ENCODE measurements around the gene BCAS3.
"Not testable (repeated sequence)": the region's sequence is repeated elsewhere in the genome, so short reads cannot be mapped to it uniquely, and the experiment has no call there.

BCAS3 gene

DNA sequence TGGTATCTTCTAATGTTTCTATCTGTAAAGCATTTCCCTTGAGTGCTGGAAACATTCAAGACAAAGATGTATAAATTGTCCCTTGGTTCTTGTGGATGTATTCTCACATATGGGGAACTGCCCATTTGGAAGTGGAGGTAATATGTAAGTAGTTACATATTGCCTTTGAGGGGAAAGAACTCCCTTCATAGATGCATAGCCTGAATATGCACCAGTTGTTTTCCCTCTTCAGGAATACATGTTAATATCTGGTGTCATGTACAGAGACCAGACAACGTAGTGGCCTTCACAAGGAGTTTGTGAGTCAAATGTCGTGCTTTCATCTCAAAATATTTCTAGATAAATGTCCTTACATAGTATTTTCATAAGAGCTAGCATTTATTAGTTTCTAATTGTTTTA lies 213.5 kb downstream of the BCAS3 start:
- DNase-seq = no peak

DNA sequence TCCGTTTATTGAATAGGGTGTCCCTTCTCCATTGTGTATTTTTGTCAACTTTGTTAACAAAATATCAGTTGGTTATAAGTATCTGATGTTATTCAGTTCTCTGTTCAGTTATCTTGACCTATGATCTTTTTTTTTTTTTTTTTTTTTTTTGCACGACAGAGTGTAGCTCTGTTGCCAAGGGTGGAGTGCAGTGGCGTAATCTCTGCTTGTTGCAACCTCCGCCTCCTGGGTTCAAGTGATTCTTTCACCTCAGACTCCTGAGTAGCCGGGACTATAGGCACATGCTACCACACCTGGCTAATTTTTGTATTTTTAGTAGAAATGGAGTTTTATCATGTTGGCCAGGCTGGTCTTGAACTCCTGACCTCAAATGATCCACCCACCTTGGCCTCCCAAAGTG lies 215.8 kb downstream of the BCAS3 start:
- no peak for DNase-seq

DNA sequence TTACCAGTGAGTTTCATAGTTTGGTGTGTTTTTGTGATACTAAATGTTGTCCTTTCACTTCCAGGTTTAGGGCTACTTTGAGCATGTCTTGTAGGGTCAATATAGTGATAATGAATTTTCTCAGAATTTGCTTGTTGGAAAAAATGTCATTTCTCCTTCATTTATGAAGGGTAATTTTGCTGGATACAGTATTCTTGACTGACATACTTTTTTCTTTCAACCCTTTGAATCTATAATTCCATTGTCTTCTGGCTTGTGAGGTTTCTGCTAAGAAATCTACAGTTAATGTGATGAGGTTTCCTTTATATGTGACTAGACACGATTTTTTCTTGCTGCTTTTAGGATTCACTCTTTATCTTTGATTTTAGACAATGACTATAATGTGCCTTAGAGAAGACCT lies 219.3 kb downstream of the BCAS3 start:
- DNase-seq = peak; percentile 17

DNA sequence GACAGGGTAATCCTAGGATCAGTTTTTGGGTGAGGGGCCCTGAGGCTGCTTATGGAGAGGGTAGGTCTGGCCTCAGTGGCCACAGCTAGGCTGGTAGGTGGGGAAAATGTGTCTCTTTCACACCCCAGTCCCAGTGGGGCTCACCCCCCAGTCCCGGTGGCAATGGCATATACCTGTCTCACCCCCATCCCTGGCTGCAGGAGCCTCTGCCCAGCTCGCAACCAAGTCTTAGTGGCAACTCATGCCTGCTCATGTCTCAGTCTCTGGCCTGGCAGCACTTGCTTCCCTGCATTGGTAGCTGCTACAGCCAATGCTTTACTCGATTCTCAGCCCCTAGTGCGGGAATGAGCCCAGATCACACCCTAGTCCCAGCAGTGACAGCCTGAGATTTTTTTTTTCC lies 221.5 kb downstream of the BCAS3 start:
- DNase-seq = no peak

DNA sequence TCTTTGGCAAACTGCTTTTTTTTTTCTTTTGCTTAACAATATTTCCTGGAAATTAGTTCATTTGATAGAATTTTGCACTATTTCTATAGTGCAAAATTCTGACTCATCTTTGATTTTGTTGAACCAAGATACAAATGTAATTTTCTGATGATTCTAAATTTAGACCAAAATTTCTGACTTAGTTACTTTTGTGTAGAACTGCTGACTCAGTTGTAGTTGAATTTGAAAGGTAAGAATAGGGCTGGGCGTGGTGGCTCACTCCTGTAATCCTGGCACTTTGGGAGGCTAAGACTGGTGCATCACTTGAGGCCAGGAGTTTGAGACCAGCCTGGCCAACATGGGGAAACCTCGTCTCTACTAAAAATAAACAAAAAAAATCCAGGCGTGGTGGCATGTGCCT lies 223.0 kb downstream of the BCAS3 start:
- DNase-seq = no peak

DNA sequence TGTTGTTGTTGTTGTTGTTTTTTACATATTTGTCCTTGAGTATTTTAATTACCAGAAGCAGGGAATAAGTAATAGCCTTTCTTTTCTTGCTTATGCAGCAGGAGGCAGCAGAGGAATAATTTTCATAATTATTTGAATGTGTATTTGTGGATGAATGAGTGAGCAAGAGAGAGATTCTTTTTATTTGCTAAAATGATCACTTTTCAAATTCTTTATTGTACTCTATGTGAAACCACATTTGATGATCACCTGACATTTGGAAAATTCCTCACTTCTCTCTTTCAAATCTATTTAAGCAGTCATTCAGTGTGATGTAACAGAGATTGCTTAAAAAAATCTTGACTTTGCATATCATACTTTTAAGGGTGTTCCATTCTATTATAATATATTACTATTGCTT lies 223.6 kb downstream of the BCAS3 start:
- DNase-seq = no peak

DNA sequence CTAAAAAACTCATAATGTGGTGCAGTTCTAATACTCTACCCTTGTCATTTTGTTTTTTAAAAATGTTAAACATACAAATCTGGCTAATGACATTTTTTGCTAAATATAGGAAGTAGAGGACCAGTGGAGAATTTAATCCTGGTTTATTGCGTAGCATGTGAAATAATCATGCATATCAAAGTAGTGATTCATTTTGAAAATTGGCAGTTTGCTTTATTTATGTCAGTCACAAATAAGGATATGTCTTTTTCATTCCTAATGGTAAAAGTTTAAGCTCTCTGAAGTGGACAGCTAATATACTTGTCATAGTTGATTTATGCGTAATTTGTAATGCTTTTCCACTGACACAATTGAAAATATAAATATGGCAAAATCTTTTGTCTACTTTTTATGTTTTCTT lies 224.2 kb downstream of the BCAS3 start:
- no peak for DNase-seq

DNA sequence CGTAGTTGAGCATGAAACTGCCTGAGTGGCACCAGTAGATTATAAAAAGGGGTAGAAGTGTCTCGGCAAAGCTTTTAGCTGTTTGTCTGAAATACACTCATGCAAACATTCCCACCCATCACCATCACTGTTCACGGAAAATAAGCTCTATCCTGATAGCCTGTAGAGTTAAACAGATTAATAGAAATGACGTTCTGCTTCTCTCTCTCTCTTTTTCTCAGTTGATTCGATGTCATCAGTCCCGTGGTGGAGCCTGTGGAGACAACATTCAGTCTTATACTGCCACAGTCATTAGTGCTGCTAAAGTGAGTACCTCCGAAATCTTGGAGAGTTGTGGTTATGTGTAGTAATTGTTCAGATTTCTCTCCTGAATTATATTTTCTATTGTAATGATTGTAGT lies 224.7 kb downstream of the BCAS3 start:
- DNase-seq = peak; percentile 69

DNA sequence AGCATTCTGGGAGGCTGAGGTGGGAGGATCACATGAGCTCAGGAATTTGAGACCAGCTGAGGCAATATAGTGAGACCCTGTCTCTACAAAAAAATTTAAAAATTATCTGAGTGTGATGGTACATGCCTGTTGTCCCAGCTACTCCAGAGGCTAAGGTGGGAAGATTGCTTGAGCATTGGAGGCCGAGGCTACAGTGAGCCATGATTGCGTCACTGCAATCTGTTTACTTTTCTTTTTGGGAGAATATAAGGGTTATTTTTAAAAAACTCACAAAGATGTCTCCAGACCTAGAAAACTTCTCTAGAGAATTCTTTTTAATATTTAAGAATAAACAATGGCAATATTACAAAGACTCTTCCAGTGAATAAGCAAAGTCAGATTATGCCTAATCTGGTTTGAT lies 226.9 kb downstream of the BCAS3 start:
- no peak for DNase-seq

DNA sequence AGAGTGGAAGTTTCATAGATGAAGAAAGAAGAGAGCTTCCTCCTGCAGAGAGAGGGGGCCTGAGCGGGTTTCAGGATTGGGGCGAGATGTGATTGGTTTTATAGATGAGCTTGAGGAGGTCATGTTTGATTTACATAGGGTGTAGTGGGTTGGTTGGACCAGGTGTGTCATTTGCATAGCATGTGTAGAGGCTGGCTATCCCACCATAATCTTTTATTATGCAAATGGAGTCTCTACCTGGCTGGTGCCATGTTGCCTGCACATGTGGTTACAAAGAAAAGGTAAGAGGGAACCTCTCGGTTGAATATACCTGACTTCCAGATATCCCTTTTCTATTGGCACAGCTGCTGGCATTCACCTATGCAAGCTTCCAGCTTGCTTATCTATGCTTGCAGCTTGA lies 228.1 kb downstream of the BCAS3 start:
- no peak for DNase-seq

DNA sequence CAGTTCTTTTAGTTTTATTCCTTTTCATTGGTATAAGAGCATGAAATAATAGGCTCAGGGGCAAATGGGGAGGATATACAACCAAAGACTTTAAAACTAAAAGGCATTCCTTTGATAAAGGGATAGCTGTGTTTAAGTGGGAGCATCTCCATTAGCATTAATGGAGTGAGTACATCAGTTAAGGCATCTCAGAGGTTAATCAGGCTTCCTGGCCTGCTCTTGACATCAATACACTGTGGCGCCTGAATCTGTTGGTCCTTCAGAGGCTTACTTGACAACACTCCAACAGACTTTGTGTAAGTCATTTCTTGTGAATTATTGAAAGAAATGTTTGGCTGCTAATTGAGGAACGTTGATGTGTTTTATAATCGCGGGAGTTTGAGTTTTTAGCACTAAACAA lies 230.7 kb downstream of the BCAS3 start:
- DNase-seq = peak; percentile 57

DNA sequence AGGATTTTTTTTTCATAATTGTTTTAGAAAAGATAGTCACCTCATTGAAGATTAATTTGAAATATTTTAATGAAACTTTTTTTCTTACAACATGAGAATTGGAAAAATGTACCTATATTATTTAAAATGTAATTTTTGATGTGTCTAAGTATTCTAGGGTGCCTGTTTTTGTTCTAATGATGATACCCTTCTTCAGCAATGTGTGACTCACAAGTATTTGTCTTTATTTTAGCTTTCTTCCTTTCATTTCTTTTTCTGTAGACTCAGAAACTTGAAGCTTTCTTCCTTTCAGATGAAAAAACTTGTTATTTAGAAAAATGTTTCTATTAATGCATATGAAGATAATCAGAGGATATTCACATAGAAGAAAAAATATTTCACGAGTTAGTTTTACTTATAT lies 231.8 kb downstream of the BCAS3 start:
- no peak for DNase-seq

DNA sequence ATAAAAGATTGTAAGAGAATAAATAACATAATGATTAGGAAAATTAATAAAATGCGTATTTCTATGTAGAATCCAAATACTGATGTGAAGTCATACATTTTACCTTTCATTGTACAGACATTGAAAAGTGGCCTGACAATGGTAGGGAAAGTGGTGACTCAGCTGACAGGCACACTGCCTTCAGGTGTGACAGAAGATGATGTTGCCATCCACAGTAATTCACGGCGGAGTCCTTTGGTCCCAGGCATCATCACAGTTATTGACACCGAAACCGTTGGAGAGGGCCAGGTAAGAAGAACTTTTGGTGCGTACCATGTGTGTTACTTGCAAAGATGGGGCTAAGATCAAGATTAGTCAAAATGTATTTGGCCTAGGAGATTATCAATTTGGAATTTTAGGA lies 232.8 kb downstream of the BCAS3 start:
- DNase-seq = no peak

DNA sequence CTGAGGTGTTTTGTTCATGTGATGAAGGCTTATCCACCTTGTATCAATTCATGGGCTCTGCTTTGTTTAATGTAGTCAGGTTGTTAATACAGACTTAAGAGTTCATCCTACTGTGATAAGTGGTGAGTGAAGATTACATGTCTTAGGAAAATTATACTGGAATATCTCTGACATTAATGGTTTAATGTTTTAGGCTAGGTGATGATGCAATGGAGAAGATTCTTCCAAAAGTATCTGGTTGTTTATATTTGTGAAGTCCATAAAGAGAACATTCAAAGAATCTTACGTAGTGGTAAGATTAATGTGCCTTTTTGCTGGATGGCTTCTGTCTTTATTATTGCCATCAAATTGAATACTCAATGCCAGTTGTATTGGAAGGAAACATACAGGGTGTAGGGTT lies 236.4 kb downstream of the BCAS3 start:
- DNase-seq = no peak

DNA sequence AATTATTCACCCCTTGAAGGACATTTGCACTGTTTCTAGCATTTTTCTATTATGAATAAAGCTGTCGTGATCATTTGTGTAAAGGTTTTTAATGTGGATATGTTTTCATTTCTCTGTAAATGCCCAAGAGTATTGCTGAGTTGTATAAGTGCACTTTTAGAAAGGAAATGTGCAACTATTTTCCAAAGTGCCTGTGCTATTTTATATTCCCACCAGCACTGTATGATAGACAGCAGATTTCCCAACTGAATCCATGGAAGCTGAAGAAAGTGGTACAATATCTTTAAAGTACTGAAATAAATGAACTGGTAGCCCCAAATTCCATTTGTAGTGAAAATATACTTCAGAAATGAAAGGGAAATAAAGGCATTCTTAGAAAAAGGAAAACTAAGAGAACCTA lies 238.4 kb downstream of the BCAS3 start:
- no peak for DNase-seq

DNA sequence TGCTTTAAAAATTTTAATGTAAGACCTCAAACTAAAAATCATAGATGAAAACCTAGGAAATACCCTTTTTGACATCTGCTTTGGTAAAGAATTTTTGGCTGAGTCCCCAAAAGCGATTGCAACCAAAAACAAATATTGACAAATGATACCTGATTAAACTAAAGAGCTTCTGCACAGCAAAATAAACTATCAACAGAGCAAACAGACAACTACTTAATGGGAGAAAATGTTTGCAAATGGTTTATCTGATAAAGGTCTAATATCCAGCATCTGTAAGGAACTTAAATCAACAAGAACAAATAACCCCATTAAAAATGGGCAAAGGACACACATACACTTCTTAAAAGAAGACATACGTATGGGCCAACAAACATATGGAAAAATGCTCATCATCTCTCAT lies 242.5 kb downstream of the BCAS3 start:
- no peak for DNase-seq

DNA sequence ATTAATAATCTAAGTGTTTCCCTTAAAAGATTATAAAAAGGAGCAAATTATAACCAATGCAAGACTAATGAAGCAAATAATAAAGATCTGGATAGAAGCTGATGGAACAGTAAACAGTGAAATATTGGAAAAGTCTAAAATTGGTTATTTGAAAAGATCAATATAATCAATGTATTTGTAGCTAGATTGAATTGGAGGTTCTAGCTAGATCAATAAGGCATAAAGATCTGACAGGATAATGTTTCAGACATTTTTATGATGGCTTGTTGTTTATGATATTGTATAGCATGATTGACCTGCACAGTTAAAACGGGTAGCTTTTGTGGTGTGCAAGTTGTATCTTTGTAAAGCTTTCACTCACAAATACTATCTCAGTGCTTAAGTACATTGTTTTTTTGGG lies 245.3 kb downstream of the BCAS3 start:
- DNase-seq = no peak

DNA sequence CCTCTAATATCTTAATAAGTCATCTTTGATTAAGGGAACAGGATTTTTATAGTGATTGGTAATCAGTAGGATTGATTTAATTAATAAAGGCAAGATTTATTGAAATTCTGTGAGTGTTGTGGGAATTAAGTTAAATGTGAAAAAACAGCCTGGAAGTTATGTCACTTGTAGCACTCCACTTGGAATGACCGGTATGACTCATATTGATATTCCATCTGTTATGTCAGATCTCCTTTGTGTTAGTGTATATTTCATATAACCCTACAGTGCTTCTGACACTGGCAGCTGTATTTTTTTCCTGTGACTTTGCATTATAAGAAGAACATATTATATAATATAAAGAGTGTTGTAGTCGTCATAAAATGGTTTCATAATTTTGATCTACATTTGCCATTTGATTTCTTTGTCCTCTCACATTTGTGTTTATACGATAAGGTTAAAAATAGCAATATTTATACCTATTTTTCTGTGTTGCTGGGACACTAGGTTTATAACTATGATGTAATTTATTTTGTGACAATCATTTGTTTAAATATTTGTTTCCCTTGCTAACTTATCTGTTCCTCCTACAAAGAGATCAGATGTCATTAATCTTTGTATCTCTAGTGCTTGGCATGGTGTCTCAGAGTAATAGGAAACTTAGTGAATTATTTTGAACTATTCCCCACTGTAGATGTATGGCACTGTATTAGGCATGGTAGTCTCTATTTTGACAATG lies 249.0 kb downstream of the BCAS3 start:
- no peak for DNase-seq

DNA sequence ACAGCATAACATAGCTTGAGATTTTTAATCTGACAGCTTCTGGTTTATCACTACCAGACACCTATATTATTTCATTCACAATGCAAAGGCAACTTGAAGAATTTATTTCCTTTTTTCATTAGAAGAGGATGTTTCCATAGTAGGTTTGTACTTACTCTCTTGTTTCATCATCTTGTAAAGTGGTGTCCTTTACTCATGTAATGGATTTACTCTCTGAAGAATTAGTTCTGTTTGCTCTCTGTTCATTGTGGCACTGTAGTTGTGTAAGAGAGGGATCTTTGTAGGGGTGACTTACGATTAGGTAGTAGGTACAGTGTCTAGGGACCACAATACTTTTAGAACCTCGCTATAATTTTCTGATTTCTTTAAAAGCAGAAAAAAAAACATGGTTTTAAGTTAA lies 256.1 kb downstream of the BCAS3 start:
- no peak for DNase-seq

DNA sequence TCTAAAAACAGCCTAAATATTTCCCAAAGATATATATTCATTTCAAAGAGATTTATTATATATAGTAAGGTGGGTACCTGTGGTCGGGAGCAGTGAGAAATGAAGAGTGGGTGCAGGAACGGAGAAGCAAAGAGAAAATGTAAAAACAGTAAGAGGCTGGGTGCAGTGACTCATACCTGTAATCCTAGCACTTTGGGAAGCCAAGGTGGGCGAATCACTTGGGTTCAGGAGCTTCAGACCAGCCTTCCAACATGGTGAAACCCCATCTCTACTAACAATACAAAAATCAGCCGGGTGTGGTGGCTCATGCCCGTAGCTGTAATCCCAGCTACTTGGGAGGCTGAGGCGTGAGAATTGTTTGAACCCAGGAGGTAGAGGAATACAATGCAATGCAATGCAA lies 257.1 kb downstream of the BCAS3 start:
- DNase-seq = no peak

DNA sequence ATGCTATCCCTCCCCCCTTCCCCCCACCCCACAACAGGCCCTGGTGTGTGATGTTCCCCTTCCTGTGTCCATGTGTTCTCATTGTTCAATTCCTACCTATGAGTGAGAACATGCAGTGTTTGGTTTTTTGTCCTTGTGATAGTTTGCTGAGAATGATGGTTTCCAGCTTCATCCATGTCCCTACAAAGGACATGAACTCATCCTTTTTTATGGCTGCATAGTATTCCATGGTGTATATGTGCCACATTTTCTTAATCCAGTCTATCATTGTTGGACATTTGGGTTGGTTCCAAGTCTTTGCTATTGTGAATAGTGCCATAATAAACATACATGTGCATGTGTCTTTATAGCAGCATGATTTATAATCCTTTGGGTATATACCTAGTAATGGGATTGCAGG lies 258.3 kb downstream of the BCAS3 start:
- not testable (repeated sequence) for DNase-seq

DNA sequence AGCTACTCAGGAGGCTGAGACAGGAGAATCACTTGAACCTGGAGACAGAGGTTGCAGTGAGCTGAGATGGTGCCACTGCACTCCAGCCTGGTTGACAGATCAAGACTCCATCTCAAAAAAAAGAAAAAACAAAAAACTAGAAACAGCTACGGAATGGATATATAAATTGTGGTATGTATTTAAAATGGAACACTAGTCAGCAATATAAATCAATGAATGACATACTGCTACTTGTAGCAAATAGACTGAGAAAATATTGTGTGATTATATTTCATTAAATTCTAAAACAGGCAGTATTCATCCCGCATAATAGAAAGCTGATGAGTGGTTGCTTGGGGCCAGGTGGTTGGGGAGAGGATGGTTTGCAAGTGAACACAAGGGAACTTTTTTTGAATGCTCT lies 261.7 kb downstream of the BCAS3 start:
- DNase-seq = no peak

DNA sequence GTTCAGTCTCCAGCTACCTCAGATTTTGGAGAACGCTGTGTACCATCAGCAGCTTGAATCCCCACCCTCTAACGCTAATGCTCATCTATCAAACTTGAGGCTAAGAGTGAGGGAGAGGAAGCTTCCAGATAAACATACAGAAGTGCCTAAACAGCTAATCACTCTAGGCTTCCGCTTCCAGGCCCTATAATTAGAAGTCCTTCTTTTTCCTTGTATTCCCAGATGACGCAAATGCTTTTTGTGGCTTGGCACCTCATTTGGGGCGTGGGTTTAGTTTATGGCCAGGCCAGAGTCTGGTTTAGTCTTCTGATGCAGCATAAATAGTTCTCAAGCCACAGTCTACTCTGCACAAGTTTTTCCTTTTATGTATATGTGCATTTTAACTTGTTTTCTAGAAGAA lies 263.4 kb downstream of the BCAS3 start:
- peak; percentile 22 for DNase-seq

DNA sequence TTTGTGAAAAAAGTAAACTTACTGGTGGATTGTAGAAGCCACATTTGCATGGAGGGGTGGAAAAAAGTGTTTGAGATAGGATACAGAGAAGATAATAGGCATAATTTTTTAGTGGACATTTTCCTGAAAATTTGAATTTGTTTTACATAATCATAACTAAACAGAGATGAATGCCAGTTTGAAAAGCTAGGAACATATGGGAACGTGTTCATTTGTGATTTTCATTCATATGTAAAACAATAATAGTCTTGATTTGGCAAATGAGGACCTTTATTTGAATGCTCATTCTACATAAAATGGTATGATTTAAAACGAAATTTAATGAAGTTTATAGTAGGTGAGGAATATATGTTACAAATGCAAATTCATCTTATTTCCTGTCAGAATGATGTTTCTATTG lies 263.9 kb downstream of the BCAS3 start:
- no peak for DNase-seq

DNA sequence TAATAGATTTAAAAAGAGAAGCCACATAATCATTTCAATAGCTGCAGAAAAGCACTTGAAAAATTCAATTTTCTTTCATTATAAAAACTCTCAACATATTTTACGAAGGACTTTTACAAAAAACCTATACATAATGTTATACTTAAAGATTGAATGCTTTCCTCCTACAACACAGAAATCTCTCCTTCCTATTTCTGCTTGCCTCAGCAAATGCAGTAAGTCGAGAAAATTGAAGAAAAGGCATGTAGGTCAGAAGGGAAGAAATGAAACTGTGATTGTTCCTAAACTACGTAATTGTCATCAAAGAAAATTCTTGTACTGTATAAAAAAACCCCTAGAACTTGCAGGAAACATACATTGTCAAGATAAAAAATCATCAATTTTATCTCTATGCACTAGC lies 267.1 kb downstream of the BCAS3 start:
- DNase-seq = no peak

DNA sequence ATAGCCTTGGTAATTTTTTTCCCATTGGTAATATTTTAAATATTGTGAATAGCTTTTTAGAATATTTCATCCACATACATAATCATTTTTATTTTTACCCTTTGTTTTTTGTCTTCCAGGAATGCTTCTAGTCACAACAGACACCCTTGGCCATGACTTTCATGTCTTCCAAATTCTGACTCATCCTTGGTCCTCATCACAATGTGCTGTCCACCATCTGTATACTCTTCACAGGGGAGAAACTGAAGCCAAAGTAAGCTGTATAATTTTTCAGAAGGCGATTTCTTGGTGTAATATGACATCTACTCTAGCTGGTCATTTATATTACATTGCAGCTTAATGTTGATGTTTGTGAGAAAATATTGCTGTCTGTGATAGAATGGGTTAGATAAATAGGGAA lies 269.4 kb downstream of the BCAS3 start:
- DNase-seq = no peak

Measured in eye (tissue), 1 donor.